ENCODE measurements around the gene SEPTIN10.

SEPTIN10 gene

DNA sequence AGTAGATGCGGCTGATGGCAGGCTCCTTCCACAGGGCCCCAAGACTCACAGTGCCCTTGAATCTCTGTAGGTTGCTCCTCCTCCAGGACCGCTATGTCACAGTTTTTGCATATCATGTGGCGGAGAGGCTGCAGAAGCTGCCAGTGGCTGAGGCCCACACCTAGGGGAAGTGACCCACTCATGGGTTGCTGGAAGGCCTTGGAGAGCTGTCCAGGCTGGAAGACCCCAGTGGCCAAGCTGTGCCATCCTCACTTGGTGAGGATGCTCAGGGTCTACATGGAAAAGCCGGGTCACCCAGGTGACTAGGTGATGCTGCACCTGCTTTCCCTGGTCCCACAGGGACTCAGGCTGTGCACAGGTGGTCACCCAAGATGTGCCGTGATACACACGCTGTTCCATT is 90.6 kb downstream of the SEPTIN10 start:
- WGBS, 2 experiments = 84 to 86% methylated on average over 6 of the region's 6 CpGs
- H3K4me3 ChIP-seq (ENCODE audit: insufficient read depth, low read depth, low read length) = no peak overlapping the region
- no peaks in the 10 kb centered on the region for H3K27me3 ChIP-seq (ENCODE audit: control insufficient read depth, insufficient read depth, low read length, poor library complexity, severe bottlenecking)

DNA sequence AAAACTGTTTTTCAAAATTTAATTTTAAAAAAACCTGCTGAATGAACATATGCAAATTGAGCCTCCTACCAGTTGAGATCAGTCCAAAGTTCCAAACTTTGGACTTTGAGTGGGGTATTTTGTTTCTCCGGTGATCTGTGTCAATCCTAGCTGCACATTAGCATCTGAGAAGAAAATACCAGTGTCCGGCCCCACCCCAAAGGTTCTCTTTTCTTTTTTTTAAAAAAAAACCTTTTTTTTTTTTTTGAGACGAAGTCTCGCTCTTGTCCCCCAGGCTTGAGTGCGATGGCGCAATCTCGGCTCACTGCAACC is 91.7 kb downstream of the SEPTIN10 start:
- 92 to 93% methylated on average over 7 of the region's 7 CpGs for WGBS, 2 experiments
- Histone ChIP-seq H3K4me3 (ENCODE audit: insufficient read depth, low read depth, low read length) (no peak overlapping the region), H3K27ac (ENCODE audit: insufficient read depth, low read depth, low read length, poor library complexity, severe bottlenecking) (no peak overlapping the region), H3K9me3 (ENCODE audit: control insufficient read depth, low read length) (no peaks in the 10 kb centered on the region), H3K36me3 (ENCODE audit: control insufficient read depth, insufficient read depth, low read length) (no peaks in the 10 kb centered on the region), H3K27me3 (ENCODE audit: control insufficient read depth, insufficient read depth, low read length, poor library complexity, severe bottlenecking) (no peaks in the 10 kb centered on the region), H3K4me1 (ENCODE audit: control insufficient read depth, insufficient read depth, low read length) (no peaks in the 10 kb centered on the region)

More for the DNA sequence above, 90.6 kb downstream of the SEPTIN10 start:
- no peaks in the 10 kb centered on the region for H3K9me3 ChIP-seq (ENCODE audit: control insufficient read depth, low read length)
- no peak overlapping the region for H3K27ac ChIP-seq (ENCODE audit: insufficient read depth, low read depth, low read length, poor library complexity, severe bottlenecking)
- H3K4me1 ChIP-seq (ENCODE audit: control insufficient read depth, insufficient read depth, low read length) = no peaks in the 10 kb centered on the region
- H3K36me3 ChIP-seq (ENCODE audit: control insufficient read depth, insufficient read depth, low read length) = no peaks in the 10 kb centered on the region

DNA sequence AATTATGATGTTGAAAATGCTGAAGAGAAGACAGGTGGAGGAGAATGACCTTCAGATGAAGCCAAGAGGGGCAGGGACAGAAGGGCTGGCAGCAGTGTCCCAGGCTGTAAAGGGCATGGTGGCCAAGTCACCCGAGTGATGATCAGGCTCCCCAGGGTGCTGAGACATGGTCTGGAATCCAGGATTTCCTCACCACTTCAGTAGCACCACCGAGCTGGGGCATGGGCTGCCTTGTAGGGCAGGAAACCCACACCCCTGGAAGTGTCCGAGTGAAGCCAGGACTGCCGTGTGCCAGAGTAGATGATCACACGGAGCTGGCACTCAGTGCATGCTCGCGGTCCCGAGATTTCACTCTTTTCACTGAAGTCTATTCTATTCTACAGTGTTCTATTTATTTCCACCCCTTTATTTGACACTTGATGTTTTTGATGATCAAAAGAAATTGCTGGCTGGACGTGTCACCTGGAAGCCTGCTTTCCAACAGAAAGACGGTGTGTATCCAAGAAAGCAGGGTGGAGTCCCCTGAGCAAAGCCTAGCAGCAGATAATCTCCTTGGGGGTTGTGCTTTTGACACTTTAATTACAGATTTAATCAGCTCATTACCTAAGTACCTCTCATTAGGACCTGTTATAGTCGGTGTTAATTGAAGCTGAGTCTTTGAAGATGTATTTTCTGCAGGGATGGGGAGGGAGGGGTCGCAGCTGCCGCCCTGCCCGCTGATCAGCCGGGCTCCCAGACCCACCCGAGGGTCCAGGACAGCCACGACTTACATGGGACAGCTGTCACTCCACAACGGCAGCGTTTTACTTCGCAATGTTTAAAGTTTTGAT is 92.3 kb downstream of the SEPTIN10 start:
- no peak overlapping the region for H3K27ac ChIP-seq (ENCODE audit: insufficient read depth, low read depth, low read length, poor library complexity, severe bottlenecking)
- H3K9me3 ChIP-seq (ENCODE audit: control insufficient read depth, low read length) = no peaks in the 10 kb centered on the region
- H3K4me1 ChIP-seq (ENCODE audit: control insufficient read depth, insufficient read depth, low read length) = no peaks in the 10 kb centered on the region
- 93 to 94% methylated on average over 20 of the region's 20 CpGs for WGBS, 2 experiments
- H3K4me3 ChIP-seq (ENCODE audit: insufficient read depth, low read depth, low read length) = no peak overlapping the region
- H3K36me3 ChIP-seq (ENCODE audit: control insufficient read depth, insufficient read depth, low read length) = no peaks in the 10 kb centered on the region
- no peaks in the 10 kb centered on the region for H3K27me3 ChIP-seq (ENCODE audit: control insufficient read depth, insufficient read depth, low read length, poor library complexity, severe bottlenecking)

DNA sequence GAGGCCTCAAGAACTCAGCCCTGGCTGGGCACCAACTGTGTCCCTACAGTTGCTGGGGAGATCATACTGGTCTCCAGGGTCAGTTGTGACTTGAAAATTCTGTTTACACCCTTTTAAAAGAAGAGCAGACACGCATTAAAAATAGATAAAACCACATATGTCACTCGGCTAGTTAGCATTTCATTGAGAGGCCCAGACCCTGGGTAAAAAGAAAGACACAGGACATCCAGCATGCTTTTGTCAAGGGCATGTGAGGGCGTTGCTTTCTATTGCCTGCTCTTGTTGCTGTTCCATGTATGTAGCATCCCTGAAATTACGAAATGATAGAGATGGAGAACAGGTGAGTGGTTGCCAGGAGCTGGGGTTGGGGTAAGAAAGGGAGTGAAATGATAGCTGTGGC is 94.3 kb downstream of the SEPTIN10 start:
- Histone ChIP-seq H3K27me3 (ENCODE audit: control insufficient read depth, insufficient read depth, low read length, poor library complexity, severe bottlenecking) (no peaks in the 10 kb centered on the region), H3K4me3 (ENCODE audit: insufficient read depth, low read depth, low read length) (no peak overlapping the region), H3K9me3 (ENCODE audit: control insufficient read depth, low read length) (no peaks in the 10 kb centered on the region), H3K36me3 (ENCODE audit: control insufficient read depth, insufficient read depth, low read length) (no peaks in the 10 kb centered on the region), H3K4me1 (ENCODE audit: control insufficient read depth, insufficient read depth, low read length) (no peaks in the 10 kb centered on the region), H3K27ac (ENCODE audit: insufficient read depth, low read depth, low read length, poor library complexity, severe bottlenecking) (no peak overlapping the region)
- WGBS, 2 experiments = 89 to 92% methylated on average over 4 of the region's 4 CpGs

DNA sequence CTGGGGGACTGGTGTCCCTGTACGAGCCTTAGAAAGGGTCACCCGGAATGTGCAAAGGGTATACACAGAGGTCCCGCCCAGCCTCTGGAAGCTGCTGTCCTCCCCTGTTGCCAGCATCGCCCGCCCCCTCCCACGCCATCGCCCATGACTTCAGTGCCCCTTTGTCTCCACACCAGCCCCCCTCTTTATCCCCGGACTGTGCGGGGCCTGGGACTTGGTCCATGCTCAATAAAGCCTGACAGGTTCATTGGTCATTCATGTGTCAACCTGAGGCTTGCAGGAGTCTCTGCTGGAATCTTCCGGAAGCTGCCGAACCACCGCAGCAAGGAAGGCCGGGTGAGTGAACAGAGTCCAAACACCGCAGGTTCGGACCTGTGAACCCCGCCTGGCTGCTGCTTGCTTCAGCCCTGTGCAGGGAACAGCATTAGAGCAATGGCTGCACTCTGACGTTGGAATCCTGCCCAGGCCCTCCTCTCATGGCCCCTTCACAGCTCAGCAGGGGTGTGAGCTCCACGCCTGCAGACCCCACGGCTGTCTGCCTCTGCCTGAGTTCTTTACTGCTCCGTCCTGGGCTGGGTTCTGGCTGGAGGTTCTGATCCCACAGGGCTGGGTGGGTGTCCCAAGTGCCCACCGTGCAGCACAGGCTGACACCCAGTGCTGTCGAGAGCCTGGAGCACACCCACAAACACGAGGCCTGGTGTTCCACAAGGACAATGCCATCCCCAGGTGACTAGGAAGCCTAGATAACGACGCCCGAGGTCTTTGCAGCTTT is 96.5 kb downstream of the SEPTIN10 start:
- Histone ChIP-seq H3K36me3 (ENCODE audit: control insufficient read depth, insufficient read depth, low read length) (no peaks in the 10 kb centered on the region), H3K27ac (ENCODE audit: insufficient read depth, low read depth, low read length, poor library complexity, severe bottlenecking) (no peak overlapping the region), H3K9me3 (ENCODE audit: control insufficient read depth, low read length) (no peaks in the 10 kb centered on the region), H3K27me3 (ENCODE audit: control insufficient read depth, insufficient read depth, low read length, poor library complexity, severe bottlenecking) (no peaks in the 10 kb centered on the region), H3K4me3 (ENCODE audit: insufficient read depth, low read depth, low read length) (no peak overlapping the region), H3K4me1 (ENCODE audit: control insufficient read depth, insufficient read depth, low read length) (no peaks in the 10 kb centered on the region)
- 92% methylated on average over 26 of the region's 26 CpGs for WGBS, 2 experiments

DNA sequence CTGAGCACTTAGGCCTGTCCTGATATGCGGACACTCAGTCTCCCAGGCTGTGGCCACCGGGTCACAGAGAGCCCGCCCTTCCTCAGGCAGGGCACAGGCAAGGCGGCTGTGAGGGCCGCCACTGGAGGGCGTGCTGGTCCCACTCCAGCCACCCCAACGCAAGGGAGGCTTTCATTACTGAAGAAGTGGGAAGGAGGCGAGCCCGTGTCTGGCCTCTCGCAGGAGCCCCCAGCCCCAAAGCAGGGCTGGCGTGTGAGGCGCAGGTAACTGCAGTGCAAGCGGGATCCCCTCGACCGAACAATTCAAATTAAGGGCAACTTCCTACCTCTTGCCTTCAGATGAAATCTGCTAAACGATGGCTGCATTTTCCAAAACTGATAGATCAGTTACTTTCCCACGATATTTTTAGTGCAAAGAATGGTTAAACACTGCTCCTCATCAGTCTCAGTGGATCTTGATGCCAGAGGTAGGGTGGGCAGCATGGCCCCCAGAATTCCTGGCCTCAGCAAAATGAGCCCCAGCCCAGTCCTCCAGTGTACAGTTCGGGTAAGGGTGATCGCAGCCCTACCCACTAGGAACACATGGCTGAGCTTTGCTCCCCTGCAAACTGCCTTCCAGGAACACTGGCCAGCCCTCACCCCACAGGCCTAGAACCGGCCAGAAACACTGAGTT is 97.2 kb downstream of the SEPTIN10 start:
- no peak overlapping the region for H3K27ac ChIP-seq (ENCODE audit: insufficient read depth, low read depth, low read length, poor library complexity, severe bottlenecking)
- H3K9me3 ChIP-seq (ENCODE audit: control insufficient read depth, low read length) = no peaks in the 10 kb centered on the region
- H3K4me3 ChIP-seq (ENCODE audit: insufficient read depth, low read depth, low read length) = no peak overlapping the region
- H3K36me3 ChIP-seq (ENCODE audit: control insufficient read depth, insufficient read depth, low read length) = no peaks in the 10 kb centered on the region
- WGBS, 2 experiments = 31 to 33% methylated on average over 20 of the region's 20 CpGs
- H3K27me3 ChIP-seq (ENCODE audit: control insufficient read depth, insufficient read depth, low read length, poor library complexity, severe bottlenecking) = no peaks in the 10 kb centered on the region
- H3K4me1 ChIP-seq (ENCODE audit: control insufficient read depth, insufficient read depth, low read length) = no peaks in the 10 kb centered on the region

DNA sequence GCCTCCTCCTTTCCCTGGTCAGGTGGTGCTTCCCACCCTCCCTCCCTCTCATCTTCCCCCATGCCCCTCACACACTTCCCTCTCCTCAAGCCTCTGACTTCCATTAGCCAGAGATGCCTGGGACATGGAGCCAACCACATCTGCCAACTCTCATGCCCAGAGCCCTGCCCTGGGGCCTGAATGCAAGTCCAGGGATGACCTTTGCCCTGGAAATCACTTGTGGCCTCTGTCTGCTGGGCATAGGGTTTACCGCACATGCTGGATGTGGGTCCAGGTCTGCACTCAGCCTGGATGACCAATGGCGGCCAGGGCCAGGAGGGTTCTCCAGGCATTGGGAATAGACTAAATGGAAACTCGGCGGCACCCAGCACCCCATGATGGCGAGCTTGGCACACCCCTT is 98.9 kb downstream of the SEPTIN10 start:
- no peak overlapping the region for H3K27ac ChIP-seq (ENCODE audit: insufficient read depth, low read depth, low read length, poor library complexity, severe bottlenecking)
- H3K4me3 ChIP-seq (ENCODE audit: insufficient read depth, low read depth, low read length) = no peak overlapping the region
- H3K36me3 ChIP-seq (ENCODE audit: control insufficient read depth, insufficient read depth, low read length) = no peaks in the 10 kb centered on the region
- no peaks in the 10 kb centered on the region for H3K9me3 ChIP-seq (ENCODE audit: control insufficient read depth, low read length)
- H3K27me3 ChIP-seq (ENCODE audit: control insufficient read depth, insufficient read depth, low read length, poor library complexity, severe bottlenecking) = no peaks in the 10 kb centered on the region
- 95% methylated on average over 5 of the region's 5 CpGs for WGBS, 2 experiments
- no peaks in the 10 kb centered on the region for H3K4me1 ChIP-seq (ENCODE audit: control insufficient read depth, insufficient read depth, low read length)

DNA sequence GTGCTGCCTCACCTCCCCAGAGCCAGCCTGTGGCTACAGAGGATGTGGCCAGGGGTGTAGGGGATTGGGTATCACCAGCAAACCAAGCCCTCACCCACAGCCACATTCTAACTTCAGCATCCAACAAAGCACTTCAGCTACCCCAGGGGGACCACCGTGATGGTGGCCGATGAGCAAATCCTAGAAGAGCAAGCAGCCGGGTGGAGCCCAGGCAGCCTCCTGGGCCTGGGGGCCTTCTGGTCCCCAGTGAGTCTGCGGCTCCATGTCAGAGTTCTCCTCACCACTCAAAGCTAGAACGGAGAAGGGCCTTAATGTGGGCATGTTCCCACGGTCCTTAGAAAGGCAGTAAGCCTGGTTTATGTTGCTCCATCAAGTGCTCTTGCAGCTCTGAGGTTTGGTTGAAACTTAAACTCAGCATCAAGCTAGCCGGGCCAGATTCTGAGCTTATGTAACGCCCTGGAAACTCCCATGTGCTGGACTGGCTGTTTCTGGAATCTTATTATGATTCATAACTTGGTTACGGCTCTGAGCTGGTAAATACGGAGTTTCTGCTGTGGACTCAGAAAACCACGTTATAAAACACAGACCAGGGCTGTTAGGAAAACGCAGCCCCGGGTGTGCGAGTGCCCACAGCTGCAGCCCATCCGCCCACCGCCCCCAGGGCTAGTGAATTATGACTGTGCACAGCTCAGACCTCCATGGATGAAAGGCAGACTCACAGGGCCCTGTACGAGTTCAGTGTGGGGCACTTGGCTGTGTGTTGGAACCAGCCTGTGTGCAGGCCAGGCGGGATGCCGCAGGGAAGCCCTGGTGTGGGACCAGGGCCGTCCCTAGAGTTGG is 99.8 kb downstream of the SEPTIN10 start:
- no peaks in the 10 kb centered on the region for H3K27me3 ChIP-seq (ENCODE audit: control insufficient read depth, insufficient read depth, low read length, poor library complexity, severe bottlenecking)
- H3K4me1 ChIP-seq (ENCODE audit: control insufficient read depth, insufficient read depth, low read length) = no peaks in the 10 kb centered on the region
- H3K27ac ChIP-seq (ENCODE audit: insufficient read depth, low read depth, low read length, poor library complexity, severe bottlenecking) = no peak overlapping the region
- 93% methylated on average over 20 of the region's 20 CpGs for WGBS, 2 experiments
- no peak overlapping the region for H3K4me3 ChIP-seq (ENCODE audit: insufficient read depth, low read depth, low read length)
- H3K9me3 ChIP-seq (ENCODE audit: control insufficient read depth, low read length) = no peaks in the 10 kb centered on the region
- H3K36me3 ChIP-seq (ENCODE audit: control insufficient read depth, insufficient read depth, low read length) = no peaks in the 10 kb centered on the region

DNA sequence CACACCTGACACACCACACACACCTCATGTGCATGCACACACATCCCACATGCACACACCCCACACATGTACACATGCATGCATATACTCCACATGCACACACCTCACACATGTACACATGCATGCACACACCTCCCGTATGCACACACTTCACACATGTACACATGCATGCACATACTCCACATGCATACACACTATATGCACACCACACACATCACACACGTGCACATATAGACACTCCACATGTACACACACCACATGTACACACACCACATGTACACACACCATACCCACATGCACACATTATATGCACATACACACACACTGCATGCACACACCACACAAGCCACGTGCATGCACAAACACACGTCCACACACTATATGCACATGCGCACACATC is 100.5 kb downstream of the SEPTIN10 start:
- Histone ChIP-seq H3K27ac (ENCODE audit: insufficient read depth, low read depth, low read length, poor library complexity, severe bottlenecking) (no peak overlapping the region), H3K9me3 (ENCODE audit: control insufficient read depth, low read length) (no peaks in the 10 kb centered on the region), H3K27me3 (ENCODE audit: control insufficient read depth, insufficient read depth, low read length, poor library complexity, severe bottlenecking) (no peaks in the 10 kb centered on the region), H3K4me1 (ENCODE audit: control insufficient read depth, insufficient read depth, low read length) (no peaks in the 10 kb centered on the region), H3K4me3 (ENCODE audit: insufficient read depth, low read depth, low read length) (no peak overlapping the region), H3K36me3 (ENCODE audit: control insufficient read depth, insufficient read depth, low read length) (no peaks in the 10 kb centered on the region)
- WGBS, 2 experiments = 88 to 93% methylated on average over 5 of the region's 5 CpGs
